GM23338 (cell line): ENCODE measurements around the gene KIAA0513. TPM values are rescaled to one million over a fixed set of nuclear protein-coding genes. Genes with fewer than 3 reads are reported as not detected.

Source experiments
- ATAC-seq: fragments of 200-7000 bp; cut with Tn5 transposase; 3 replicates; pipeline ENCODE4 v1.9.1; 2020
- DNase-seq: peaks from one replicate; pipeline ENCODE4 v3.0.0-alpha.2; 2015; ENCODE audit warnings: low spot score
- H2AFZ ChIP-seq: fragments of 200-600 bp; sonication (generic); 2 replicates; pipeline ENCODE4 v1.8.0; 2016; ENCODE audit warnings: antibody characterized with exemption, mild to moderate bottlenecking, moderate library complexity
- H3F3A ChIP-seq: fragments of 200-600 bp; sonication (generic); replicated peaks from 2 replicates; pipeline ENCODE4 v1.8.0; 2017; ENCODE audit warnings: antibody characterized with exemption, mixed run types, low read depth
- H3K27ac ChIP-seq: fragments of 200-600 bp; sonication (generic); 2 replicates; pipeline ENCODE4 v1.6.1; 2016; ENCODE audit warnings: low read depth
- H3K27me3 ChIP-seq: fragments of 200-600 bp; sonication (generic); 2 replicates; pipeline ENCODE4 v1.8.0; 2016; ENCODE audit warnings: mild to moderate bottlenecking, mixed run types, moderate library complexity; ENCODE audit not compliant: insufficient read depth
- H3K36me3 ChIP-seq: fragments of 200-600 bp; sonication (generic); 2 replicates; pipeline ENCODE4 v1.8.0; 2016; ENCODE audit warnings: mild to moderate bottlenecking; ENCODE audit not compliant: insufficient read depth
- H3K4me1 ChIP-seq: fragments of 200-600 bp; sonication (generic); 2 replicates; pipeline ENCODE4 v1.8.0; 2016; ENCODE audit warnings: mild to moderate bottlenecking, moderate library complexity; ENCODE audit not compliant: insufficient read depth
- H3K4me2 ChIP-seq: fragments of 200-600 bp; sonication (generic); 2 replicates; pipeline ENCODE4 v1.7.1; 2017; ENCODE audit warnings: mixed run types
- H3K4me3 ChIP-seq: fragments of 200-600 bp; sonication (generic); 2 replicates; pipeline ENCODE4 v1.6.1; 2016; ENCODE audit warnings: mixed run types
- H3K79me2 ChIP-seq: fragments of 200-600 bp; sonication (generic); replicated peaks from 2 replicates; pipeline ENCODE4 v1.8.0; 2017; ENCODE audit warnings: mild to moderate bottlenecking; ENCODE audit not compliant: insufficient read depth
- H3K9me2 ChIP-seq: fragments of 200-600 bp; sonication (generic); 2 replicates; pipeline ENCODE4 v1.8.0; 2017; ENCODE audit not compliant: insufficient read depth
- H4K20me1 ChIP-seq: fragments of 200-600 bp; sonication (generic); replicated peaks from 2 replicates; pipeline ENCODE4 v1.8.0; 2017; ENCODE audit warnings: mild to moderate bottlenecking; ENCODE audit not compliant: insufficient read depth
- H3K27ac Mint-ChIP-seq: 2 replicates; pipeline ENCODE4 v1.8.0; 2020; ENCODE audit warnings: inconsistent platforms, mild to moderate bottlenecking, moderate library complexity, mixed read lengths
- H3K27me3 Mint-ChIP-seq: 3 replicates; pipeline ENCODE4 v1.8.0; 2022; ENCODE audit warnings: low read depth, mild to moderate bottlenecking, moderate library complexity, mixed read lengths, inconsistent platforms; ENCODE audit not compliant: insufficient read depth, poor library complexity
- H3K36me3 Mint-ChIP-seq: 3 replicates; pipeline ENCODE4 v1.8.0; 2021; ENCODE audit warnings: low read depth, mild to moderate bottlenecking, inconsistent platforms, moderate library complexity, mixed read lengths
- H3K4me1 Mint-ChIP-seq: 3 replicates; pipeline ENCODE4 v1.8.0; 2020; ENCODE audit warnings: mild to moderate bottlenecking, inconsistent platforms, mixed read lengths
- H3K4me3 Mint-ChIP-seq: 3 replicates; pipeline ENCODE4 v1.8.0; 2021; ENCODE audit warnings: moderate library complexity, mild to moderate bottlenecking, inconsistent platforms, mixed read lengths
- H3K9me3 Mint-ChIP-seq: 3 replicates; pipeline ENCODE4 v1.8.0; 2020; ENCODE audit warnings: moderate library complexity, mild to moderate bottlenecking, inconsistent platforms, mixed read lengths
- CTCF ChIP-seq, 2 experiments: fragments of 200-600 bp in 1 of 2; sonication (generic) in 1 of 2; conservative IDR thresholded peaks; 2 replicates each; pipeline versions ENCODE4 v1.5.1 to v1.6.1; 2016 to 2017; ENCODE audit warnings: antibody characterized with exemption in 2 of 2, low read depth in 2 of 2, mild to moderate bottlenecking in 2 of 2, moderate library complexity in 1 of 2
- NANOG ChIP-seq: IDR thresholded peaks from 2 replicates; pipeline ENCODE4 v1.6.1; 2016; ENCODE audit warnings: antibody characterized with exemption, borderline replicate concordance
- ZNF462 ChIP-seq: fragments of 250-450 bp; sonication (Bioruptor Pico); IDR thresholded peaks from 2 replicates; pipeline ENCODE4 v1.5.0; 2020; ENCODE audit warnings: mild to moderate bottlenecking, moderate library complexity
- polyA plus RNA-seq: library from polyadenylated mRNA; unstranded; fragments of >200 nt; fragmentation: Nextera tagmentation; extraction: Ambion mirVana; gene quantifications from 2 replicates; pipeline ENCODE4 v1.2.1, GENCODE V29; 2016
- total RNA-seq: library from RNA; depleted of rRNA; stranded (reverse); fragments of >200 nt; shearing (Covaris generic); gene quantifications from 2 replicates; pipeline ENCODE4 v1.2.3, GENCODE V29; 2014

KIAA0513 gene
- total and polyA plus RNA-seq, 2 experiments from 2014 or later: 2.1 to 8.7 TPM

GRCh38 chr16:85086347-85087291, 59.0 kb downstream of the KIAA0513 start:
- ATAC-seq (peak; percentile 22), DNase-seq (peak; percentile 84)
- Histone ChIP-seq H3K27ac (no peak overlapping the region), H4K20me1 (no peaks in the 10 kb centered on the region; the same call in 1 of the 2 replicates), H3K9me2 (no peaks in the 10 kb centered on the region), H3F3A (peaks cover 11% of the 10 kb centered on the region), H3K4me1 (peaks cover 24% of the 10 kb centered on the region), H3K4me2 (no peak overlapping the region), H3K36me3 (no peaks in the 10 kb centered on the region), H3K27me3 (peaks cover 33% of the 10 kb centered on the region), H3K4me3 (no peak overlapping the region), H3K79me2 (no peaks in the 10 kb centered on the region), H2AFZ (no peak overlapping the region)
- peak; percentile 52 to 65 for TF ChIP-seq CTCF (conservative IDR thresholded peaks at IDR 0.05; ENCODE audit: low read depth in 2 of 2)
- no peak for TF ChIP-seq ZNF462
- no peak for TF ChIP-seq NANOG
- Mint-ChIP-seq H3K27ac (no peak overlapping the region), H3K36me3 (no peaks in the 10 kb centered on the region), H3K27me3 (peaks cover 30% of the 10 kb centered on the region), H3K9me3 (no peaks in the 10 kb centered on the region), H3K4me3 (no peak overlapping the region), H3K4me1 (peaks cover 36% of the 10 kb centered on the region)
